Measurements from ENCODE around the gene PTGDR2. TPM values are rescaled to one million over a fixed set of nuclear protein-coding genes. Genes with fewer than 3 reads are reported as not detected.

PTGDR2 gene
- total and polyA plus RNA-seq, 9 of the 15 experiments (the other 6 are each of a cell fraction or from before 2014, with no cell fraction given), result 0.51 to 2.6 (median 1.6) TPM

DNA sequence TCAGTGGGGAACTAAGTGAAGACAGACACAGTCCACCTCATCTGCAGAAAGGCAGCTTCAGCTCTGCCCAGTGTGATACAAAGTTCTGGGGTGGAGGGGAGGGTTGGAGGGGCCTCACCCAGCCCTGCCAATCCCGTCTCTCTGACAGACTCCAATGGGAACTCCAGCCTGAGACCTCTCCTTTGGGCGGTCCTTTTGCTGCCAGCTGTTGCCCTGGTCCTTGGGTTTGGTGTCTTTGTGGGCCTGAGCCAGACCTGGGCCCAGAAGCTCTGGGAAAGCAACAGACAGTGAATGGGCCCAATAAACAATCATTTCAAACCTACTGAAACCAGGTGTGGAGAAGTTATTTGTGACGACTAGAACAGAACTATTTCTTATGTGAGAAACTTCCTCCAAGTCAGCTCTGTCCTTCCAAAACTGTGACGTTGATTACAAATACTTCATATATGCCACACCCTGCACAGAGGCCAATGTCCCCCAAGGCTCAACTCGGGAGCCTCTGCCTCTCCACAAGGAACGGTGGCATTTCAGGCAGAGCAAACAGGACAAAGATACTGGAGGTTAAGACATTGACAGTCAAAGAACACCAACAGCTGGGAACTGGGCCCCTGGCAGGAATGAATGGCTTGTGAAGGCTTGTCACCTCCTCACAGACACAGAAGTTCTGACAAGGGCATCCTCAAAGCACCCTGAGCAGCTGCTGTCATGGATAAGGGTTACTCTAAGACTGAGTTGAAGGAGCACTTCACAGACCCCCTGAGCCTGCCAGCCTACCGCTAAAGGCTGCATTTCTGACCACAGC is 19.8 kb upstream of the PTGDR2 start (continued):
- TF ChIP-seq THAP12 (CRISPR knock-in tag; IDR thresholded peaks at IDR 0.05) (no peak), ZNF197 (CRISPR knock-in tag; IDR thresholded peaks at IDR 0.05; ENCODE audit: low read depth) (no peak), SRSF9 (IDR thresholded peaks at IDR 0.05; ENCODE audit: borderline replicate concordance, low read depth, low read length) (no peak)

GRCh38 chr11:60874421-60875365 is 18.9 kb upstream of the PTGDR2 start:
- FAIRE-seq, result no peak
- no peak overlapping the region for H3K4me3 ChIP-seq
- in situ Hi-C loops (cut with MboI), result no loop called here
- TF ChIP-seq HDAC2 (IDR thresholded peaks at IDR 0.05) (no peak), ZNF77 (CRISPR knock-in tag; IDR thresholded peaks at IDR 0.05) (no peak), FUS (optimal IDR thresholded peaks at IDR 0.05; ENCODE audit: low read depth, low read length) (no peak), IRF1 (CRISPR knock-in tag; IDR thresholded peaks at IDR 0.05; ENCODE audit: borderline replicate concordance) (no peak), ZNF282 (CRISPR knock-in tag; IDR thresholded peaks at IDR 0.05) (no peak), NCOR1 (IDR thresholded peaks at IDR 0.05) (no peak), POU5F1 (IDR thresholded peaks at IDR 0.05; ENCODE audit: borderline replicate concordance, low read depth, low read length, partially characterized antibody) (no peak), TAF15 (IDR thresholded peaks at IDR 0.05; ENCODE audit: low read depth, low read length) (no peak), ATF1 (CRISPR knock-in tag; IDR thresholded peaks at IDR 0.05) (no peak), ATF1 (tag; IDR thresholded peaks at IDR 0.05) (no peak)

More at GRCh38 chr11:60874421-60875365, 18.9 kb upstream of the PTGDR2 start:
- H3K9me1 ChIP-seq (ENCODE audit: control insufficient read depth, insufficient read depth, low read length), result peaks cover 3% of the 10 kb centered on the region
- DNase-seq (ENCODE audit: extremely low read depth in 1 of 4, low spot score in 3 of 4) (no peak), ATAC-seq (no peak)
- peaks cover 6 to 22% of the 10 kb centered on the region in 2 experiments; a peak in 4 of 5 replicates for H3K4me1 ChIP-seq (replicated peaks in 1 of 2; ENCODE audit: control insufficient read depth in 2 of 2, insufficient read depth in 2 of 2, low read length in 2 of 2)
- H3K4me2 ChIP-seq (ENCODE audit: insufficient read depth, low read length), result no peak overlapping the region
- no peaks in the 10 kb centered on the region for H3K79me2 ChIP-seq (ENCODE audit: control insufficient read depth, insufficient read depth, low read length)
- H2AFZ ChIP-seq (ENCODE audit: low read depth, low read length), result no peak overlapping the region
- ChIA-PET CTCF (ENCODE audit: low intra/inter-chr PET ratio) (no interaction called here), POLR2A (interaction anchor here (1.1 to 1.4 kb wide), 2 partner anchors 13 to 15 kb away, joined by 3 read pairs; no protein-coding TSS in a partner anchor)
- H3K27me3 ChIP-seq (ENCODE audit: control insufficient read depth in 2 of 2, insufficient read depth in 2 of 2, low read length in 2 of 2), result no peaks in the 10 kb centered on the region
- H3K9me3 ChIP-seq (replicated peaks; ENCODE audit: control insufficient read depth, insufficient read depth, low read depth, low read length), result no peaks in the 10 kb centered on the region
- no peak overlapping the region for H3K27ac ChIP-seq (ENCODE audit: extremely low read depth, low read depth, low read length)
- peaks cover 7% of the 10 kb centered on the region; the same call in 1 of the 3 replicates for H3K36me3 ChIP-seq (ENCODE audit: control insufficient read depth, insufficient read depth, low read length)
- H3K9ac ChIP-seq (ENCODE audit: insufficient read depth in 1 of 2, low read depth in 2 of 2, low read length in 2 of 2), result 0 out of 4 replicates have a peak overlapping the region, but pooled peaks of 1 of the 2 experiments have one; percentile 29
- intact Hi-C loops (cut with micrococcal nuclease), result no loop called here
- no TSS peak for BruUV-seq (replicated peaks)
- 87% methylated on average over 11 of the region's 13 CpGs for WGBS (ENCODE audit: insufficient coverage, low coverage, missing lambda C conversion rate)
- no peaks in the 10 kb centered on the region for H4K20me1 ChIP-seq (replicated peaks; ENCODE audit: control insufficient read depth, insufficient read depth, low read length)

All from K562 (cell line).